HG03439 (cell line): ENCODE data around the gene RNF13.
"Not testable (repeated sequence)": the region's sequence is repeated elsewhere in the genome, so short reads cannot be mapped to it uniquely, and the experiment has no call there.

Experiments used
- ATAC-seq: cut with Tn5 transposase; IDR thresholded peaks from one replicate; pipeline ENCODE4 v1.9.1; 2021; ENCODE audit warnings: mild to moderate bottlenecking, moderate library complexity; ENCODE audit not compliant: unreplicated experiment

The RNF13 gene

GRCh38 chr3:149943966-149944365, 131.0 kb downstream of the RNF13 start:
- not testable (repeated sequence) for ATAC-seq

- no peak for ATAC-seq
These were observed 134.2 kb downstream of the RNF13 start for GRCh38 chr3:149947231-149947630.

- no peak for ATAC-seq
These were observed 136.2 kb downstream of the RNF13 start for GRCh38 chr3:149949181-149949580.

GRCh38 chr3:149954812-149955211, 141.8 kb downstream of the RNF13 start:
- ATAC-seq: no peak

GRCh38 chr3:149955449-149955848, 142.4 kb downstream of the RNF13 start:
- no peak for ATAC-seq

GRCh38 chr3:149957361-149958125, 144.5 kb downstream of the RNF13 start:
- no peak for ATAC-seq

- ATAC-seq: no peak
These were observed 145.3 kb downstream of the RNF13 start for GRCh38 chr3:149958171-149958796.

- ATAC-seq: no peak
These were observed 146.4 kb downstream of the RNF13 start for GRCh38 chr3:149959443-149959842.

- no peak for ATAC-seq
These were observed 150.5 kb downstream of the RNF13 start for GRCh38 chr3:149963485-149963884.

- no peak for ATAC-seq
These were observed 151.3 kb downstream of the RNF13 start for GRCh38 chr3:149964291-149964690.

GRCh38 chr3:149965278-149965677, 152.3 kb downstream of the RNF13 start:
- no peak for ATAC-seq

GRCh38 chr3:149967086-149967685, 154.2 kb downstream of the RNF13 start:
- ATAC-seq: no peak

- no peak for ATAC-seq
These were observed 155.2 kb downstream of the RNF13 start for GRCh38 chr3:149968216-149968615.

- no peak for ATAC-seq
These were observed 156.3 kb downstream of the RNF13 start for GRCh38 chr3:149969110-149969939.

- ATAC-seq: peak; percentile 63
These were observed 157.1 kb downstream of the RNF13 start for GRCh38 chr3:149969940-149970715.

GRCh38 chr3:149970716-149971402, 157.8 kb downstream of the RNF13 start, which contains the start of gene PFN2:
Gene PFN2, minus strand, starts transcription at chr3:149970895. Its CDS starts 39 bp downstream, at chr3:149970856.
- peak; percentile 43 for ATAC-seq

GRCh38 chr3:149971403-149972075, 158.5 kb downstream of the RNF13 start:
- ATAC-seq: peak; percentile 4

GRCh38 chr3:149975919-149976318, 162.9 kb downstream of the RNF13 start:
- ATAC-seq: no peak

- no peak for ATAC-seq
These were observed 164.4 kb downstream of the RNF13 start for GRCh38 chr3:149977386-149977785.
